HT1080 (cell line): ENCODE data around the gene TP53TG3E. TPM values are rescaled to one million over a fixed set of nuclear protein-coding genes. Genes with fewer than 3 reads are reported as not detected.
"Not testable (repeated sequence)": the region's sequence is repeated elsewhere in the genome, so short reads cannot be mapped to it uniquely, and the experiment has no call there.

Experiments used
- DNase-seq: peaks from one replicate; pipeline ENCODE4 v3.0.0-alpha.2; 2015; ENCODE audit warnings: low read depth
- polyA plus RNA-seq, 2 experiments: library from polyadenylated mRNA; depleted of rRNA; stranded (reverse); fragments of >200 nt; gene quantifications; 2 replicates each; pipeline ENCODE4 v1.2.3, GENCODE V29; 2015
- small RNA-seq: library from RNA; depleted of rRNA; stranded (forward); fragments of <200 nt; gene quantifications from one replicate; pipeline ENCODE3, GENCODE V24; 2014
- total RNA-seq: library from RNA; depleted of rRNA; stranded (reverse); fragments of >200 nt; shearing (Covaris generic); gene quantifications from 2 replicates; pipeline ENCODE4 v1.2.3, GENCODE V29; 2014; rRNA removed

The TP53TG3E gene
- total RNA-seq: not detected in 2 replicates
- not detected in 2 replicates for polyA plus RNA-seq (2015; cell fraction: cytosol; rRNA removed)
- not detected in 2 replicates for polyA plus RNA-seq (2015; cell fraction: nucleus; rRNA removed)

- DNase-seq: not testable (repeated sequence)
These were observed at the start of gene TP53TG3E for GRCh38 chr16:33304006-33304405. TSS of gene TP53TG3E (plus strand) at chr16:33304306. CDS start at chr16:33304374, 68 bp downstream.

- DNase-seq: not testable (repeated sequence)
These were observed 32.3 kb downstream of the TP53TG3E start for GRCh38 chr16:33336226-33337012.

- not testable (repeated sequence) for DNase-seq
These were observed 33.8 kb downstream of the TP53TG3E start for GRCh38 chr16:33337627-33338542.

- not testable (repeated sequence) for DNase-seq
These were observed 34.4 kb downstream of the TP53TG3E start for GRCh38 chr16:33338543-33338951.

- DNase-seq: peak; percentile 15
These were observed 35.3 kb downstream of the TP53TG3E start for GRCh38 chr16:33339093-33340061.

Small RNA genes within 50 kb of the gene (small RNA-seq; reads per million reads assigned to genes)
- gene AC141257.3: not detected

Other genes with a start within 250 kb of the TP53TG3E start
- 0.23 TPM in 1 of 2 replicates, not detected in the other for gene TP53TG3C, start 110.1 kb upstream of the TP53TG3E start, total RNA-seq
- gene TP53TG3B, start 56.5 kb downstream of the TP53TG3E start, total RNA-seq: 1.8 TPM in 1 of 2 replicates, not detected in the other
- gene TP53TG3F, start 155.3 kb downstream of the TP53TG3E start, total RNA-seq: 0.10 TPM in 1 of 2 replicates, not detected in the other